PFSK-1 (cell line): ENCODE results near the gene ADAMTSL1.

Experiments used
- POLR2AphosphoS5 ChIP-seq: IDR thresholded peaks from 2 replicates; pipeline ENCODE4 v1.6.1; 2012; ENCODE audit warnings: low read depth, mild to moderate bottlenecking, control low read depth, low read length, moderate library complexity
- REST ChIP-seq, 2 experiments: IDR thresholded peaks; 2 replicates each; pipeline versions ENCODE4 v1.6.1 to v1.8.0; 2011 to 2012; ENCODE audit warnings: low read depth in 2 of 2, low read length in 2 of 2, control low read depth in 1 of 2, inconsistent platforms in 1 of 2, mild to moderate bottlenecking in 1 of 2, moderate library complexity in 1 of 2; ENCODE audit not compliant: insufficient read depth in 1 of 2
- TAF1 ChIP-seq: IDR thresholded peaks from 2 replicates; pipeline ENCODE4 v1.6.1; 2012; ENCODE audit warnings: low read length, control low read depth, borderline replicate concordance; ENCODE audit not compliant: insufficient read depth

DNA sequence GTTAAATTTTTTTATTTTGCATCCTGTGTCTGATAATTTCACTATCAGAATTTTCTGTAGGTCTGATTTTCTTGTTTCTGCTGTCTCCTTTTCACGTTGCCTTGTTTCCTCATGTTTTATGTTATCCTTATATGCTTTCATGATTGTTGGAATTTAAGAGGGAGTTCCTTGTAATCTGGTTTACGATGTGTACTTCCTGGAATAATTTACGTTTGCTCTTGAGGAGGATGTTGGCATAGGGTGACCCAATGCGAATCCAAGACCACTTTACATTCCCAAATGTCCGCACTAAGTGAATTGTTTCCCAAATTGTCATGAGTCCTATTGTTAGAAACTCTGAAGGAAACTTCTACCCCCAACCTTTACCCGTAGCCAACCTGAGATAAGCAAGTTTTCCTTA, 80.3 kb downstream of the ADAMTSL1 start:
- TF ChIP-seq TAF1 (no peak), POLR2AphosphoS5 (no peak), REST (IDR thresholded peaks at IDR 0.05; ENCODE audit: insufficient read depth in 1 of 2, low read depth in 2 of 2, low read length in 2 of 2) (no peak)
